ENCODE data around the gene THPO. TPM values are rescaled to one million over a fixed set of nuclear protein-coding genes. Genes with fewer than 3 reads are reported as not detected.

The THPO gene
- total RNA-seq, 1 donor from 2014 or later: 0.20 TPM

DNA sequence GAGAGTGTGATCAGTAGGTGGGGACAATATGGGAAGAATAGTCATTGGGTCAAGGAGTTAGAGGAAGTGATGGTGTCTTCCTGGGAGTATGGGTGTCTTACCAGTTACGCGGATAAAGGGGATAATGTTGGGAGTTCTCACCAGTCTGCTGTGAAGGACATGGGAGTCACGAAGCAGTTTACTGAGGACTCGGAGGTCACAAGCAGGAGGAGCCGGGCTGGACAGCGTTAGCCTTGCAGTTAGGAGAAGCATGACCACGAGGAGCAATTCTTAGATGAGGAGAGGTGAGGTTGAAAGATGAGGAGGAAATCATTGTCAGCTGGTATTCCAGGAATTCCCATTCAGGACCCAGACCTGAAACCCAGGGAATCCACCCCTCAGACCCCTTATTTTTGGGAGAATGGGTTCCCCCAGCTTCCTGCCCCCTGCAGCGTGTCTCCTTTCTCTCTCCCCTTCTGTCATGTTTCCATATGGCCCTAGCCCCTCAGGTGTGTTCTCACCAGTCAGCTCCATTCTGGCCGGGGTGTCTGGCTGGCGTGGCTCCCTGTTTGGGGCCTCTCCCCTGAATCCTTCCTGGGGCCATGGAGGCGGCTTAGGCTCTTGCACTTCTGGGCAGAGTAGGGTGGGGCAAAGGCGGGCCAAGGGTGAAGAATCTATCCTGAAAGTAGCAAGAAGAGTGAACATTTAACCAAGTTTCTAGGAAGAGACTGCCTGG, 2.1 kb downstream of the THPO start:
- DNase-seq: peak; percentile 47
- ATAC-seq: no peak

DNA sequence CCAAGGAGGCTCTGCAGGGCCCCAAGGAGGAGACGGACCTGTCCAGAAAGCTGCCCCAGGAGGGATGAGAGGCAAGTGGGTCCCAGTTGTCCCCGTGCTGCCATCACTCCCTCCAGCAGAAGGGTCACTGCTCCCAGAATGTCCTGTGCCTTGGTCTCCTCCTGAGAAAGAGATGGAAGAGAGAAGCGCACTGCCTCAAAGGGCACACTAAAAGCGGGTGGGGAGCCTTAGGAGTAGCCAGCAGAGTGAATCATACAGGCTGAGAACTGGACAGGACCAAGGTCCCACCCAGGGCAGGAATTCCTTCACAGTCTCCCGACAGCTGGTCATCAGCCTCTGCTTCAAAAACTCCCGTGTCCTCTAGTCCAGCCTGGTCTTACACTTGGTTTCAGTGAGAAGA, 4.6 kb downstream of the THPO start:
- H3K27me3 ChIP-seq: peaks cover 5% of the 10 kb centered on the region
- ATAC-seq (no peak), DNase-seq (peak; percentile 43)
- intact Hi-C loops (cut with DNase I): loop anchor here (10.0 kb wide), 1 partner anchor 141 kb away; no protein-coding TSS in a partner anchor
- no peak overlapping the region for H3K27ac ChIP-seq
- TF ChIP-seq, protein P1, sequence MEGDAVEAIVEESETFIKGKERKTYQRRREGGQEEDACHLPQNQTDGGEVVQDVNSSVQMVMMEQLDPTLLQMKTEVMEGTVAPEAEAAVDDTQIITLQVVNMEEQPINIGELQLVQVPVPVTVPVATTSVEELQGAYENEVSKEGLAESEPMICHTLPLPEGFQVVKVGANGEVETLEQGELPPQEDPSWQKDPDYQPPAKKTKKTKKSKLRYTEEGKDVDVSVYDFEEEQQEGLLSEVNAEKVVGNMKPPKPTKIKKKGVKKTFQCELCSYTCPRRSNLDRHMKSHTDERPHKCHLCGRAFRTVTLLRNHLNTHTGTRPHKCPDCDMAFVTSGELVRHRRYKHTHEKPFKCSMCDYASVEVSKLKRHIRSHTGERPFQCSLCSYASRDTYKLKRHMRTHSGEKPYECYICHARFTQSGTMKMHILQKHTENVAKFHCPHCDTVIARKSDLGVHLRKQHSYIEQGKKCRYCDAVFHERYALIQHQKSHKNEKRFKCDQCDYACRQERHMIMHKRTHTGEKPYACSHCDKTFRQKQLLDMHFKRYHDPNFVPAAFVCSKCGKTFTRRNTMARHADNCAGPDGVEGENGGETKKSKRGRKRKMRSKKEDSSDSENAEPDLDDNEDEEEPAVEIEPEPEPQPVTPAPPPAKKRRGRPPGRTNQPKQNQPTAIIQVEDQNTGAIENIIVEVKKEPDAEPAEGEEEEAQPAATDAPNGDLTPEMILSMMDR (IDR thresholded peaks at IDR 0.05): no peak
- peaks cover 18% of the 10 kb centered on the region for H3K4me1 ChIP-seq
- H3K4me3 ChIP-seq: no peak overlapping the region
- H3K9me3 ChIP-seq: no peaks in the 10 kb centered on the region
- H3K36me3 ChIP-seq: peaks cover 11% of the 10 kb centered on the region

More for the DNA sequence above, 2.1 kb downstream of the THPO start:
- Histone ChIP-seq H3K27me3 (peaks cover 15% of the 10 kb centered on the region), H3K4me3 (no peak overlapping the region), H3K36me3 (no peaks in the 10 kb centered on the region), H3K4me1 (peaks cover 14% of the 10 kb centered on the region), H3K9me3 (no peaks in the 10 kb centered on the region), H3K27ac (no peak overlapping the region)
- TF ChIP-seq, protein P1 (IDR thresholded peaks at IDR 0.05): no peak
- intact Hi-C loops (cut with DNase I): loop anchor here (10.0 kb wide), 1 partner anchor 139 kb away; no protein-coding TSS in a partner anchor

DNA sequence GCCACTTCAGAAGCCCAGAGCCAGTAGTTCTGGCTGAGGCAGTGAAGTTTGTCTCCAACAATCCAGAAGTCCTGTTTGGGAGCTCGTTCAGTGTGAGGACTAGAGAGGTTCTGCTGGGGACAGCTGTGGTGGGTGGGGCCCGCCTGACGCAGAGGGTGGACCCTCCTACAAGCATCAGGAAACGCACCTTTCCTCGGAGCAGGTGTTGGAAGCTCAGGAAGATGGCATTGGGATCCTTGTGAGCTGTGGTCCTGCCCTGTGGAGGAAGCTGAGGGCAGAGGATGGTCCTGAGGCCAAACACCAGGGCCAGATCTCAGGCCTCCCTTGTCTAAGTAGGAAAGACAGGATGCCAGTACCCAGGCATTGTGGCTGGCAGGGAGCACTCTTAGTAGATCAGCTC, 5.1 kb downstream of the THPO start:
- peaks cover 16% of the 10 kb centered on the region for H3K36me3 ChIP-seq
- TF ChIP-seq, protein P1 (IDR thresholded peaks at IDR 0.05): no peak
- H3K27me3 ChIP-seq: peaks cover 5% of the 10 kb centered on the region
- peaks cover 20% of the 10 kb centered on the region for H3K4me1 ChIP-seq
- no peak for ATAC-seq
- no peak for DNase-seq
- no peak overlapping the region for H3K4me3 ChIP-seq
- no peaks in the 10 kb centered on the region for H3K9me3 ChIP-seq
- intact Hi-C loops (cut with DNase I): loop anchor here (10.0 kb wide), 1 partner anchor 142 kb away; no protein-coding TSS in a partner anchor
- H3K27ac ChIP-seq: no peak overlapping the region

DNA sequence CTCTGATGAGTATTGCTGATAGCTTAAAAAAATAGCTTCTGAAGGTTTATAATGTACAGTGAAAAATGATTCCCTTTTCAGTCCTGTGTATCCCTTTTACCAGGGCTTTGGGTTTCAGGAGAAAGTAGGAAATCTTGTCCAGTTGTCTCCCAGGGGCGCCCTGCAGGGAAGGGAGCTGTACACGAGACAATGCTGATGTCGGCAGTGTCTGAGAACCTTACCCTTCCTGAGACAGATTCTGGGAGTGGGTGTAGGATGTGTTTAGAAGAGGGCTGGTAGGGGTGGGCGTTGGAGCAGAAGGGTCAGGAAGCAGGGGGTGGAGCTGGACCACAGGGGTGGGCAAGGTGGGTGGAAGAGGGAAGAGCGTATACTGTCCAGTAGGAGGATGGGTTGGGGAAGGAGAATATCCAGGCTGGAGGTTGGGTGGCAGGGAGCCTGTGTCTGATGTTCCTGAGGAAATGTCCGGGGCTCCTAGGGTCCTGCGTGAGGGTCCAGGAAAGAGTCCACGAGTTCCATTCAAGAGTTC, 5.6 kb downstream of the THPO start:
- ATAC-seq (no peak), DNase-seq (no peak)
- intact Hi-C loops (cut with DNase I): loop anchor here (10.0 kb wide), 1 partner anchor 142 kb away; no protein-coding TSS in a partner anchor
- peaks cover 4% of the 10 kb centered on the region for H3K27me3 ChIP-seq
- TF ChIP-seq, protein P1 (IDR thresholded peaks at IDR 0.05): no peak
- H3K36me3 ChIP-seq: peaks cover 21% of the 10 kb centered on the region
- H3K4me1 ChIP-seq: peaks cover 20% of the 10 kb centered on the region
- no peak overlapping the region for H3K4me3 ChIP-seq
- no peak overlapping the region for H3K27ac ChIP-seq
- H3K9me3 ChIP-seq: no peaks in the 10 kb centered on the region

DNA sequence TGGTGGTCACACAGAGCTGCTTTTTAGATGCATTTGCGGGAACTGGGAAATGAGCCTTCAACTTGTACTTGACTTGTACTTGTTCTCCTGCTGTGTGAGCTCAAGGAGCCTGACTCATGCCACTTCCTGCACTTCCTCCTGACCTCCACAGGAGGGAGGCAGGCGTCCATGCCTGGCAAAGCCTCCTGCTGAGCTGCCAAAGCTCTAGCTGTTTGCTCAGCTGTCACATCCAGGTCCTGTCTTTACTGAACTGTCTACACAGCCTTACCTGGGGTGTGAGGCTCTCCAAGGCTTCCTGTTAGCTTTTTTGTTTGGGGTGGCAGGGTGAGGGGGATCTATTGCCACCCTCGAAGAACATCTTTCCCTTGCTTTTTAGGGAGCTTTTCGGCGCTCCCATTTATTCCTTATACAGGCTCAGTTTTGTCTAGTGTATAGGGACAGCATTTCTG, 6.4 kb downstream of the THPO start:
- Histone ChIP-seq H3K4me3 (no peak overlapping the region), H3K4me1 (peaks cover 20% of the 10 kb centered on the region), H3K36me3 (peaks cover 27% of the 10 kb centered on the region), H3K27ac (no peak overlapping the region), H3K27me3 (no peaks in the 10 kb centered on the region), H3K9me3 (no peaks in the 10 kb centered on the region)
- DNase-seq (peak; percentile 85), ATAC-seq (peak; percentile 98)
- intact Hi-C loops (cut with DNase I): loop anchor here (10.0 kb wide), 1 partner anchor 143 kb away; no protein-coding TSS in a partner anchor
- TF ChIP-seq, protein P1 (IDR thresholded peaks at IDR 0.05): peak; percentile 93

All from upper lobe of right lung (tissue), 1 donor.